ENCODE data around the gene NFE2L2. TPM values are rescaled to one million over a fixed set of nuclear protein-coding genes. Genes with fewer than 3 reads are reported as not detected.
"Not testable (repeated sequence)": the region's sequence is repeated elsewhere in the genome, so short reads cannot be mapped to it uniquely, and the experiment has no call there.

NFE2L2 gene
- total RNA-seq: 10 to 100 TPM; 27.9 to 83.6 (median 35.6) TPM
- long read RNA-seq, partial matches to known transcripts: 1 of 14 reads
- long read RNA-seq, other reads (novel, unspliced or antisense): 4 of 14 reads

DNA sequence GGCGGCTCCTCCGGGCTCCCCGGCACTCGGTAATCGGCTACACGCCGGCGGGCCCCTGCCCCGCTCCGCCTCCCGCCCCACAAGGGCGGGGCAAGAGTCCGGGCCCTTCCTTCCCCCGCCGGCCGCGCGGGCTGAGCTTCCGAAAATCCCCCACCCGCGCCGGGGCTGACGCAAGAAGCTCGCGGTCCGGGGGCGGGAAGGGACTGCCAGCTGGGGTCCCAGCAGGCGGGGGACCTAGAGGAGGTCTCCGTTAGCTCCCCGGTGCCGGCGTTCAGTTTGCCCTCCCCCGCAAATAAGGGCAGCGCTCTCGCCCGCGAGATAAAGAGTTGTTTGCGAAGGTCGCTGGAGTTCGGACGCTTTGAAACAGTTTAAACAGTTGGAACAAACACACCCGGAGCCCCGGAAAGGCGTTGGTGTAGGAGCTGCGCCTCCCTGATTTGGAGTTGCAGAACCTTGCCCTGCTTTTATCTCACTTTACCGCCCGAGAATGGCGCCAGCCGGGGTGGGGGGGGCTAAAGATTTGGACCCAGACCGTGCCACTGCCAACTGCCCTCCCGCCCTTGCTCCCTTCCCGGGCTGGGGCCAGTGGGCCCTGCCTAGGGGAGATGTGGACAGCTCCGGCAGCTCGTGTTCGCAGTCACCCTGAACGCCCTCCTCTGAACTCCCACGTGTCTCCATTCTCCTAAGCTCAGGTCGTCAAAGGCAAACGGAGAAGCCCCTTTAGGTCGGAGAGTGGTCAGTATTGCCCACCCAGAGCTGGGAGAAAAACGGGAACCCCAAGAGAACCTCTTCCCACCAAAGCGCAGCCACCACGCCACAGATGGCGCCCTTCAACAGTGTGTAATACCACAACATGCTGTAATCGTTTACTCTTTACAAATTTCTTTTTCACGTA is at the start of gene NFE2L2:
Gene NFE2L2, minus strand, starts transcription at position 35 of the 895 bp plus-strand sequence. CDS start 151 bp downstream, outside the sequence.
- Histone ChIP-seq H3K4me3 (peak within 1 kb of the TSS; percentile 72 to 90 (median 82)), H3K4me1 (peaks cover 0 to 37% (median 12%) of the 10 kb centered on the region in 4 donors), H3K36me3 (no peaks in the 10 kb centered on the region), H3K9me3 (no peaks in the 10 kb centered on the region), H3K27me3 (no peaks in the 10 kb centered on the region), H3K27ac (peak within 1 kb of the TSS; percentile 98 to 100 (median 100))
- peak; percentile 99 for TF ChIP-seq POLR2A (IDR thresholded peaks at IDR 0.05)
- TF ChIP-seq, protein P1, sequence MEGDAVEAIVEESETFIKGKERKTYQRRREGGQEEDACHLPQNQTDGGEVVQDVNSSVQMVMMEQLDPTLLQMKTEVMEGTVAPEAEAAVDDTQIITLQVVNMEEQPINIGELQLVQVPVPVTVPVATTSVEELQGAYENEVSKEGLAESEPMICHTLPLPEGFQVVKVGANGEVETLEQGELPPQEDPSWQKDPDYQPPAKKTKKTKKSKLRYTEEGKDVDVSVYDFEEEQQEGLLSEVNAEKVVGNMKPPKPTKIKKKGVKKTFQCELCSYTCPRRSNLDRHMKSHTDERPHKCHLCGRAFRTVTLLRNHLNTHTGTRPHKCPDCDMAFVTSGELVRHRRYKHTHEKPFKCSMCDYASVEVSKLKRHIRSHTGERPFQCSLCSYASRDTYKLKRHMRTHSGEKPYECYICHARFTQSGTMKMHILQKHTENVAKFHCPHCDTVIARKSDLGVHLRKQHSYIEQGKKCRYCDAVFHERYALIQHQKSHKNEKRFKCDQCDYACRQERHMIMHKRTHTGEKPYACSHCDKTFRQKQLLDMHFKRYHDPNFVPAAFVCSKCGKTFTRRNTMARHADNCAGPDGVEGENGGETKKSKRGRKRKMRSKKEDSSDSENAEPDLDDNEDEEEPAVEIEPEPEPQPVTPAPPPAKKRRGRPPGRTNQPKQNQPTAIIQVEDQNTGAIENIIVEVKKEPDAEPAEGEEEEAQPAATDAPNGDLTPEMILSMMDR (IDR thresholded peaks at IDR 0.05): peak; percentile 14 to 49 (median 36)
- ATAC-seq (peak; percentile 70 to 84 (median 74)), DNase-seq (peak; percentile 96 to 97 (median 96))
- WGBS (ENCODE audit: insufficient coverage, low coverage, low lambda C conversion rate, missing lambda C conversion rate): 3% methylated on average over 9 of the region's 66 CpGs
- intact Hi-C loops (cut with DNase I): loop anchor here in 1 of 2 donors (5.0 to 10.0 kb wide), 2 partner anchors 67 to 100 kb away; no protein-coding TSS in a partner anchor

DNA sequence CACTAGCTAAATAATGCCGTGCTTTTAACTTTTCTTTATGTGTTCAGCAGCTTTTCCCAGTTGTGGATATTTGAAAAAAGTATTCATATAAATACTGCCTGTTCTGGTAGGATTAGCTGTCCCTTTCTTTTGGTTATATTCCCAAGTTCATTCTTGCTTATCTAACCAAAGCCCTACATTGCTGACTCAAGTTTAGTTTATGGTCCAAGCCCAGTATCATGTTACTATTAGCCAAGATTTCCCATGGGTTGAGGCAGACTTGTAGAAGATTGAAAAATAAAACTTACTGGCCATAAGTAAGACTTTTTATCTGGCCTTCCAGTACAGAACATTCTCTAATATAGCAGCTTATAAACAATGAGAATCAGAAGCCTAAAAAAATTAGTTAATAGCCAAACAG is 49.7 kb upstream of the NFE2L2 start:
- no peak overlapping the region for H3K4me3 ChIP-seq
- H3K4me1 ChIP-seq: peaks cover 0 to 47% (median 1%) of the 10 kb centered on the region in 4 donors
- H3K36me3 ChIP-seq: no peaks in the 10 kb centered on the region
- 92% methylated on average over 1 of the region's 1 CpG for WGBS (ENCODE audit: insufficient coverage, low coverage, low lambda C conversion rate, missing lambda C conversion rate)
- TF ChIP-seq POLR2A (IDR thresholded peaks at IDR 0.05): no peak
- TF ChIP-seq, protein P1 (IDR thresholded peaks at IDR 0.05): no peak
- intact Hi-C loops (cut with DNase I): no loop called here
- peak in 3 of 4 donors; percentile 22 to 67 (median 26) for ATAC-seq
- H3K27ac ChIP-seq: peak overlapping the region in 1 of 3 donors; percentile 5
- no peaks in the 10 kb centered on the region for H3K27me3 ChIP-seq
- H3K9me3 ChIP-seq: no peaks in the 10 kb centered on the region
- no peak for DNase-seq

DNA sequence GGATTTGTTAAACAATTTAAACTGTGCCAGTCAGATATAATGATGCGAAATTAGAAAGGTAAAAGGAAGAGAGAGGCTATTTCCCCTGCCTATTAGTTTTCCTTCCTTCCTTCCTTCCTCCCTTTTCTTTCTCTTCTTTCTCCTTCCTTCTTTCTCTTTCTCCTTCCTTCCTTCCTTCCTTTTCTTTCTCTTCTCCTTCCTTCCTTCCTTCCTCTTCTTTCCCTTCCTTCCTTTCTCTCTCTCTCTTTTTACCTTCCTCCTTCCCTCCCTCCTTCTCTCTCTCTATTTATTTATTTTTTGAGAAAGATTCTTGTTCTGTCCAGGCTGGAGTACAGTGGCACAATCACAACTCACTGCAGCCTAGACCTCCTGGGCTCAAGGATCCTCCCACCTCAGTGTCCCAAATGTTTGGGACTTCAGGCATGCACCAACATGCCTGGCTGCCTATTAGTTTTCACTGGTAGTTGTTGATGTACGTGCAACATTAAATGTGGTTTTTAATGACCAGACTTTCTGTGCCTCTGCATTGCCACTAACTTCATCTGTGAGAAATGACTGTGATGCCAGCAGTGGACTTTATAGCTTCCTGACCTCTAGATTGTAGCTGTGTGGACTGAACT is 48.7 kb upstream of the NFE2L2 start:
- Histone ChIP-seq H3K36me3 (no peaks in the 10 kb centered on the region), H3K27ac (no peak overlapping the region), H3K27me3 (no peaks in the 10 kb centered on the region), H3K4me3 (no peak overlapping the region), H3K9me3 (no peaks in the 10 kb centered on the region), H3K4me1 (peaks cover 0 to 40% (median 1%) of the 10 kb centered on the region in 4 donors)
- 75% methylated on average over 2 of the region's 2 CpGs for WGBS (ENCODE audit: insufficient coverage, low coverage, low lambda C conversion rate, missing lambda C conversion rate)
- ATAC-seq: no peak
- no peak for DNase-seq
- intact Hi-C loops (cut with DNase I): no loop called here
- TF ChIP-seq, protein P1 (IDR thresholded peaks at IDR 0.05): no peak
- no peak for TF ChIP-seq POLR2A (IDR thresholded peaks at IDR 0.05)

DNA sequence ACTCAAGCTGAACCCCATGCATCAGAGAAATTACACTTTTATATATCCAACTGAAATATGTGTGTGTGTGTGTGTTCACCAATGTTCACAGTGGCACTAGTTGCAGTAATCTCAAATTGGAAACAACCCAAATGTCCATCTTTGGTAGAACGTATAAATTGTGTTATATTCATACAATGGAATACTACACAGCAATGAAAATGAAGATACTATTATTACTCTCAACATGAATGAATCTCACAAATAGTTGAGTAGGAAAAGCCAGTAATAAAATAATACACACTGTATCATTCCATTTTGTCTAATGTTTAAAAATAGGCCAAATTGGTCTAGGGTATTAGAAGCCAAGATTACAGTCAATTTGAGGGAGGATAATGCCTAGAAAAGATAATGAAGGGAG is 48.0 kb upstream of the NFE2L2 start:
- no peaks in the 10 kb centered on the region for H3K36me3 ChIP-seq
- ATAC-seq (no peak), DNase-seq (no peak)
- H3K27ac ChIP-seq: no peak overlapping the region
- no peaks in the 10 kb centered on the region for H3K27me3 ChIP-seq
- 94% methylated on average over 1 of the region's 1 CpG for WGBS (ENCODE audit: insufficient coverage, low coverage, low lambda C conversion rate, missing lambda C conversion rate)
- no peak overlapping the region for H3K4me3 ChIP-seq
- no peak for TF ChIP-seq POLR2A (IDR thresholded peaks at IDR 0.05)
- TF ChIP-seq, protein P1 (IDR thresholded peaks at IDR 0.05): no peak
- intact Hi-C loops (cut with DNase I): no loop called here
- H3K4me1 ChIP-seq: peaks cover 0 to 33% (median 0%) of the 10 kb centered on the region in 4 donors
- no peaks in the 10 kb centered on the region for H3K9me3 ChIP-seq

DNA sequence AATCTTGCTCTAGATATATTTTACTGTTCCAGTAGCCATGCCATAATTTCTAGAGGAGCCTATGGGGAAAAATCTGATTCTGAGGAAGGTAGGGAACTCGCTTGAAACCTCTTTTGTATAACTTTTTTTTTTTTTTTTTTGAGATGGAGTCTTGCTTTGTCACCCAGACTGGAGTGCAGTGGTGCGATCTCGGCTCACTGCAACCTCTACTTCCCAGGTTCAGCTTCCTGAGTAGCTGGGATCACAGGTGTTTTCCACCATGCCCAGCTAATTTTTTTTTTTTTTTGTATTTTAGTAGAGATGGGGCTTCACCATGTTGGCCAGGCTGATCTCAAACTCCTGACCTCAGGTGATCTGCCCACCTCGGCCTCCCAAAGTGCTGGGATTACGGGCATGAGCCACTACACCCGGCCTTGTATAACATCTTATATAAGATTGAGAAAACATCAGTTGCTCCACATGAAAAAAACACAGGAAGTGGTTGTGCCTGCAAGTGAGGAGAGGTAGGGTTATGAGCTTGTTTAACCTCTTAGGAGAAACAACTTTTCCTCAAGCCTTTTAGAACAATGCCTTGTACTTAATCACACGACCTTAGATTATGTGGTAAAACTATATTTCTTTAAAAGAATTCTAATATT is 45.3 kb upstream of the NFE2L2 start:
- H3K27me3 ChIP-seq; H3K4me3 ChIP-seq; H3K27ac ChIP-seq; H3K4me1 ChIP-seq; ATAC-seq; H3K36me3 ChIP-seq; intact Hi-C loops (cut with DNase I); DNase-seq; H3K9me3 ChIP-seq: not testable (repeated sequence)
- 57% methylated on average over 6 of the region's 7 CpGs for WGBS (ENCODE audit: insufficient coverage, low coverage, low lambda C conversion rate, missing lambda C conversion rate)
